Measurements from ENCODE around the gene TXNDC17.
"Not testable (repeated sequence)": the region's sequence is repeated elsewhere in the genome, so short reads cannot be mapped to it uniquely, and the experiment has no call there.

TXNDC17 gene

GRCh38 chr17:6640536-6641246 lies at the start of gene TXNDC17, which contains the start of gene KIAA0753:
Gene TXNDC17 (plus strand): TSS chr17:6641060. CDS start chr17:6641083, 23 bp downstream.
Gene KIAA0753 (minus strand): TSS chr17:6640711. CDS start chr17:6635103, 5,608 bp downstream.
- DNase-seq (ENCODE audit: low spot score) = peak; percentile 87

DNA sequence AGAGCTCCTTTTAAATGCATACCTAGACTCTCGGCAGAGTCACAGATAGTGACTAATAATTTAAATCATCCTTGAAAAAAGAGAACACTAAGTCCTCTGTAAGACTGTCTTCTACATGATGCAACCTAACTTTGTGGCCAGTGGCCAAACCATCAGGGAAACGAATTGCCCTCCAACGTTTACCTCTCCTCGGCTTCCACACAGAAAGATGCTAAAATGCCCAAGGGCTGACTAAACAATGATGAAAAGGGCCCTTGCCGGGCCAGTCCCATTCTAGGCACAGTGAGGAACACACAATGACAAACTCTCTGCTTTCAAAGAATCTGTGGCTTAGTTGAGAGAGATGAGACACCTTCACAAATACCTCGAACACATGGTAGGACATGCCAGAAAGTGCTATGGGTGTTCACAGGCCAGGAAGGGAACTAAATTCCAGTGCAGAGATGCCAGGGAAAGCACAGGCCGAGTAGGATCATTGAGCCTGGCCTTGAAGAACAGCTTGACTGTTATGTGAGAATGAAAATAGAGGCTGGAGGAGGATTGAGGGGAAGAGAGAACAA lies 49.2 kb upstream of the TXNDC17 start:
- no peak for DNase-seq (ENCODE audit: low spot score)

DNA sequence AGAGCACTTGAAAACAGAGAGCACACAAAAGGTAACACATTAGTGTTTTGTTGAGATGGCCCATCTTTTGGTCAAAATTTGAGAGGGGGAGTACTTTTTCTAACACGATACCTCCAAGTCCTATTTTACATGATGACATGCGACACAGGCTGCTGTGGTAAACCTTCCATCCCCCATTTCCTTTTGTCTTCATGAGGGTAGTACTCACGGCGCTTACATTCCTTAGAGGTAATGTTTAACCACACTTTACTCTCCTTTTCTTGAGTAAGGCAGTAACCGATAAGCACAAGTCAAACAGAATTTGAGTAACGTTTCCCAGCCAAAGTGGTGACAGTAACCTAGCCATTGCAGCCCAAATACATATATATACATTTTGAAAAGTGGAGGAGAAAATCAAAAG lies 48.7 kb upstream of the TXNDC17 start:
- DNase-seq (ENCODE audit: low spot score) = no peak

- DNase-seq (ENCODE audit: low spot score) = not testable (repeated sequence)
Measured at GRCh38 chr17:6593371-6593770, 47.5 kb upstream of the TXNDC17 start.

- no peak for DNase-seq (ENCODE audit: low spot score)
Measured at GRCh38 chr17:6596081-6596480, 44.8 kb upstream of the TXNDC17 start.

GRCh38 chr17:6596511-6596910 lies 44.3 kb upstream of the TXNDC17 start:
- no peak for DNase-seq (ENCODE audit: low spot score)

- no peak for DNase-seq (ENCODE audit: low spot score)
Measured at GRCh38 chr17:6596941-6597340, 43.9 kb upstream of the TXNDC17 start.

GRCh38 chr17:6597727-6598126 lies 43.1 kb upstream of the TXNDC17 start:
- no peak for DNase-seq (ENCODE audit: low spot score)

- no peak for DNase-seq (ENCODE audit: low spot score)
Measured at GRCh38 chr17:6599364-6599763, 41.5 kb upstream of the TXNDC17 start.

- no peak for DNase-seq (ENCODE audit: low spot score)
Measured at GRCh38 chr17:6602141-6602540, 38.7 kb upstream of the TXNDC17 start.

DNA sequence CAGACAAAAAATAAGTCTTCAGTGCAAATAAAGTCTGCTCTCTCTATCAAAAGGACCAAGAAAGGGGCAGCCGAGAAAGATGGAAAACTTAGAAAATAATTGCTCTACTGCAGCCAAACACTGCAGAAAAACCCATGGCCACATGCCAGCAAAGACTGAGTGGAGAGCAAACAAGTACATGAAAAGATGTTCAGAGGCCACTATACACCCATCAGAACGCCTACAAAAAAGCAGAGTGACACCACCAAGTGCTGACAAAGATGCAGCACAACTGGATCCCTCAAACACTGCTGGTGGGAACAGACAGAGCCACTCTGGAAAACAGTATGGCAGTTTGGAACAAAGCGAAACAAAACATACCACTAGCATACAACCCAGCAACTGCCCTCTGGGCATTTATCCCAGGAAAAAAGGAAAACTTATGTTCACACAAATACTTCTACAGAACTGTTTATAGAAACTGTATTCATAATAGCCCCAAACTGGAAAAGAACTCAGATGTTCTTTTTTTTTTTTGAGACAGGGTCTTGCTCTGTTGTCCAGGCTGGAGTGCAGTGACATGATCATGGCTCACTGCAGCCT lies 37.0 kb upstream of the TXNDC17 start:
- no peak for DNase-seq (ENCODE audit: low spot score)

DNA sequence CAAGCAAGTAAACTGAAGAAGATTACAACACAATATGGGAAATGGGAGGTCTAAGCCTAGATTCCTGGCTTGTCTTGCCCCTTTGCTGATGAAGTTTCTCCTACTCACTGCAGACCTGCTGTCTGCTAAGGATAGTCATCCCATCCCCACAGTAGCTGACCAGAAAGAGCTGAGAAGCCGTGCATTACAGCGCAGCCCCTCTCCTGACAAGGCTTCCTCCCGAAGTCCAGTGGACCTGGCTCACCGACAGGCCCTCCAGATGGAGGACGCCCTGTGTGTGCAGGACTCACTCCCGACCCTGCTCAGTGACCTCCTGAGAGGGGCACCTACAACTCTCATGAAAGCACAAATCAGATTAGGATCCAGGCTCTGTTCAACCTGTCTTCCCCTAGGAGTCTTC lies 35.7 kb upstream of the TXNDC17 start:
- no peak for DNase-seq (ENCODE audit: low spot score)

DNA sequence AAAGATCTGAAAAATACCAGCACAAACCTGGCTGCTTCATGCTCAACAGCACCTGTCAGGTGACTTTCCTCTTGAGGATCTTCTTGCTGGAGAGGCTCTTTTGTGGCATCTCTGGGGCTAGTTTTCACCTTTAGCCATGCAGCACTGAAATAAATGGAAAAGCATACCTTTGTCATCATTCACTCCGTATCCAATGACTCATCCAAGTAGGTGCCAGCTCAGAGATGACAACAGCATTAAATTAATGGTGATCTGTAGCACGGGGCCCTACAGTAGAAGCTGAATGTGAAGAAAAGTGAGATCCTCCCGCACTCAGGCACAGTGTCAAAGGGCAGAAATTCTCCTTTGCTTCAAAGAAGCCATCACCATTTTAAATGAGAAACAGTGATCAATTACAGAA lies 32.5 kb upstream of the TXNDC17 start:
- DNase-seq (ENCODE audit: low spot score) = no peak

DNA sequence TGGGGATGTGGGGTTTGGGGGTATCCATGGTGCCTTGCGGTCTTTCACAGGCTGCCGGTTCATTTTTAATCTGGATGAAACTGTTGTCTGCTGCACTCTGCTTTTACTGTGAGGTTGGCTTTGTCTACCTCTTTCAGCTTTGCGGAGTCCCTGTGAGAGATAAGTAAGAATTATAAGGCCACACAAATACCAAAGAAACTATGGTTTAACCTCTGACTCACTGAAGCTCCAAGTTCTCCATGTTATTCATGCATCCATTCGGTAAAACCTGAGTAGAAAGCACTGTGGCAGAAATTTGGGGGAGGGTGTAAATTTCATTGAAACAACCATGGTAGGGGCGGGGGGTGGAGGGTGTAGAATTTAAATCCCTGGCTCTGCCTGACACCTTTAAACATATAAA lies 30.8 kb upstream of the TXNDC17 start:
- DNase-seq (ENCODE audit: low spot score) = no peak

GRCh38 chr17:6611231-6611630 lies 29.6 kb upstream of the TXNDC17 start:
- DNase-seq (ENCODE audit: low spot score) = no peak

GRCh38 chr17:6623941-6624340 lies 16.9 kb upstream of the TXNDC17 start:
- DNase-seq (ENCODE audit: low spot score) = no peak

DNA sequence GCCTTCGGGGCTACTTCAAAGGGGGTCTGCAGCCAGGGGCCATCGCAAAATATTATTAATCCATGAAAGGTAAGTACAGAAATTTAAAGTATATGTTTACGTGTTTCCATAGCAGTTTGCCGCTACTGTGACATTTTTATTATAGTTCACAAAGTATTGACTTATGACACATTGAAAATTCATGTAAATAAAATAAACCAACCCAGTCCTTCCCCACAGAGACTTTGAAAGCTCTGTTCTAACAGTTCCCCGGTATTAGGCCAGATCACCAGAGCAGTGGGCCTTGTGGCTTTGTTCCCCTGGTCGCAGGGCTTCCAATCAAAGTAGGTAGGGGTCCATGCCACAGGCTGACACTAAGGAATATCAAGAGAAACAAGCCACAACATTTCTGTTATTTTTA lies 14.2 kb upstream of the TXNDC17 start:
- DNase-seq (ENCODE audit: low spot score) = no peak

GRCh38 chr17:6627019-6627418 lies 13.8 kb upstream of the TXNDC17 start:
- DNase-seq (ENCODE audit: low spot score) = peak; percentile 17

GRCh38 chr17:6630390-6630789 lies 10.5 kb upstream of the TXNDC17 start:
- no peak for DNase-seq (ENCODE audit: low spot score)

GRCh38 chr17:6632530-6632929 lies 8.3 kb upstream of the TXNDC17 start:
- no peak for DNase-seq (ENCODE audit: low spot score)

DNA sequence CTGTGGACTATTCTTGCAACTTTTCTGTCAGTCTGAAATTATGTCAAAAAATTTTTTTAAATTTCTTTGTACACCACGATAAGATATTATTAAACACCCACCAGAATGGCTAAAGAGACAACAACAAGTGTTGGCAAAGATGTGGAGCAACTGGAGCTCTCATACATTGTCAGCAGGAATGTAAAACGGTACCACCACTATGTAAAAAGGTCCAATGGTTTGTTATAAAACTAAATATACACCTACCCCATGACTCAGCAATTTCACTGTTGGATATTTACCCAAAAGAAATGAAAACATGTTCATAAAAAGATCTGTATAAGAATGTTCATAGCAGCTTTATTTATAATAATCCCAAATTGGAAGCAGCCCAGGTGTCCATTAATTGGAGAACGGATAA lies 7.6 kb upstream of the TXNDC17 start:
- DNase-seq (ENCODE audit: low spot score) = no peak

- no peak for DNase-seq (ENCODE audit: low spot score)
Measured at GRCh38 chr17:6636105-6636504, 4.8 kb upstream of the TXNDC17 start.

DNA sequence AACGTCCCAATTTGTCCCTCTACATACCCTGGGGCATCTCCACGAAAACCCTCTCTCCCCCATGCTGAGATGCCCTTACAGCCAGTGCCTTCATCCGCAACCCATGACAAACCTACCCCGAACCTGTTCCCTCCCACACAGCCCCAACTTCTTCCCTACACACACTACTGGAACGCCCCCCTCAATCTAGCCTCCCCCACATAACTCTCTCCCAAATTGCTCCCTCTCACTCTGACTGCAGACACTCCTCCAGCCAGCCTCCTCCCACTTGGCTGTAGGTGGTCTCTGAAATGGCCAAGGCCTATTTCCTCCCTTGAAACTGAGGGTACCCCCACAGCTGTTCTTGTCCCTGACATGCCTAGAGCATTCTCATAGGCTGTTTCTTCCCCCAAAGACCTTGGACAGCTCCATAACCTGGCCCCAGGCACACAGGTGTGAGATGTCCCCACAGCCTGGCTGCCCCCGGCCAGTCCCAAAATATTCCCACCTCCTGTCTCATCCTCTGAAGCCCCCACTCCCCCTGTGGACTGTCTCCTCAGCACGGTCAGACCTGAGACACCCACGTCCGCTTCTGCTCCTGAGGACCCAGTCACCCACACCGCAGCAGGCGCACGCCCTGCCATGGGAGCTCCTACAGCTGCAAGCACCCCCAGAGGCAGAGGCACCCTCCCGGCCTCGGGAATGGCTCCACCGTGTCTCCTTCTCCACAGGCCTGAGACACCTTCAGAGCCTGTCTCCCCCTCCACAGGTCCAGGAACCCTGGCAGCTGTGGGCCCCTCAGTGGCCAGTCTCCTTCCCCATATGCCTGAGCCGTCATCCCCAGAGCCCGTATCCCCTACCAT lies 4.0 kb upstream of the TXNDC17 start:
- no peak for DNase-seq (ENCODE audit: low spot score)

Measured in kidney capillary endothelial cell (primary cell).